HPDE6-E6E7 (cell line): ENCODE measurements around the gene ADI1.
"Not testable (repeated sequence)": the region's sequence is repeated elsewhere in the genome, so short reads cannot be mapped to it uniquely, and the experiment has no call there.

ENCODE experiments used
- DNase-seq: peaks from one replicate; pipeline ENCODE4 v3.0.0; 2011; ENCODE audit warnings: missing footprints; ENCODE audit errors: extremely low spot score

ADI1 gene

DNA sequence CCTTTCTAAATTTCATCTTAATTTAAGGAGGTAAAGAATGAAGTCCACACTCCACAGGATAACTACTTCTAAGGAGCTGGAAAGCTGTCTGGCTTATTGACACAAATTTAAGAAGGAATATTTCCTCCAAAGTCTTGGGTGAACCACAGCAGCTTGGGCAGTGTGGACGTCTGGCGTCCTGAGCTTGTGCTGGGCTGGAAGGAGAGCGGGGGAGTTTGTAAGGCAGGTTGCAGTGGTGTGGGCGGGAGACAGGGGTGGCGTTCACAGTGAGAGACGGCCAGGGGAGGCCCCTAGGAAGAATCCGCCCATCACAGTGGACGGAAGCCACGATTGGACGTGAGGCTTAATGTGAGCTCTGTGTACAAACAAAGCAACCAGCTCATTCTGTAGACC, 25.7 kb downstream of the ADI1 start:
- peak; percentile 68 for DNase-seq

DNA sequence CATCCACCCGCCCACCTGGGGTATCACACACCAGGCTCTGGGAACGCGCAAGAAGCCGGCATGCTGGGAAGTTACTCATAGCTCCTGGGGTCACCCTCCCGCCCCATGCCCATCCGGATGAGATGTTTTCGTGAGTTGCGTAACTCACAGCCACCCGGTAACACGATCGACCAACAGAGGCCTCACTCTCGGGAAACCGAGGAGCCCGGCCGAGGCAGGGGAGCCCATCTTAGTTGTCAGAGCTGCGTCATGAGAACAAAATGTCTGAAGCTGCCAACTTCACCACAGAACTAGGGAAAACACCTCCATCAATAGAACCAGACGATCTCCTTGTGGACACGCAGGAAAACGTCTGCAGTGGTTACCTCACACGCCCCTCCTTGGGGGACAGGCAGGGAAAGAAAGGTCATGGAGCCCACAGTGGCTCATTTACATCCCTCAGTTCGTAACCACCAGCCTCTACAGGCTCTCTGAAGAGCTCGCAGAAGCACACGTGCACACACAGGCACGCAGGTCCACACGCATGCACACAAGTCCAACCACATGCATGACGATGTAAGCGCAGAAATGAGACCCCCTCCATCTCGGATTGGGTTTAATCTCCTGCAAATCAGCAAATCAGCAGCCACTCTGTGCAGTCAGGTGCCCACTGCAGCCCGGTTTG, 26.2 kb downstream of the ADI1 start:
- DNase-seq, result peak; percentile 25

DNA sequence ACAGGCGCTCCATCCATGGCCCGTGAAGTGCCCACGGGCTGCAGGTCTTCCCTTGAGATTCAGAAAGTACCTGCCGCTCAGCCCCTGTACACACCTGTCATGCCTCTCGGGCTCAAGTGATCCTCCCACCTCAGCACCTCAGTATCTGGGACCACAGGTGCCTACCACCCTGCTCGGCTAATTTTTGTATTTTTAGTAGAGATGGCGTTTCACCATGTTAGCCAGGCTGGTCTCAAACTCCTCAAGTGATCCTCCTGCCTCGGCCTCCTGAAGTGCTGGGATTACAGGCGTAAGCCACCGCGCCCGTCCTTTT, 26.9 kb downstream of the ADI1 start:
- not testable (repeated sequence) for DNase-seq

DNA sequence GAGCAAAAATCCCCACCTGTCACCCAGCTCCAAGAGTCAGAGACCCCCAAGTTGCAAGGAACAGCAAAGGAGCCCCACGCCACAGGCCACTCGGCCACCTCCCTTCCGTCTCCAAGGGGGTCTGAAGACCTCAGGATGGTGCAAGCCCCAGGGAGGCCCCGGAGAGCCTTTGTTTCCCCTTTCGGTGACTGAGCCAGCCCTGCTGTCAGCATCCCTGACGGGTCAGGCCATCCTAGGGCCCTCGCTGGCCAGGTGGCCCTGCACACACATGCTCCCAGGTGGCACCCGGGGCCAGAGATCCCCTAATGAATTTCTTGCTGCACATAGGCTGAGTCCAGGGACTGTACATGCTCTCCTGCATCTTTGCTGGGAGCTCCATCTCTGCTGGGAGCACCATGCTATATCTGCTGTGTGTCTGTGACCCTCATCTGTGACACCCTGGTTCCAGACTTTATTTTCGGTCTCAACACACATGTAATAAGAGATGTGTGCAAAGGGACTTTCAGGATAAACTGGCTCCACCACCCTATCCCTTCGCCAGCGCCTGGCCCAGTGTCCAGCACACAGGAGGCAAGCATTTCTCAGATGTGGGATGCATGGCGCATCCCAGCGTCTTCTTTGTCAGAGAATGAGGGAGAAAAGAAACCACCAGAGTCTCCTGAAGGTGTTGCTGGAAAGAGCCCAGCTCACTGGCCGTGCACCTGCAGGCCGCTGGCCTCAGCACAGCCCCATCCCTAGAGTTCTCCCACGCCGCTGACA, 27.4 kb downstream of the ADI1 start:
- DNase-seq, result no peak

DNA sequence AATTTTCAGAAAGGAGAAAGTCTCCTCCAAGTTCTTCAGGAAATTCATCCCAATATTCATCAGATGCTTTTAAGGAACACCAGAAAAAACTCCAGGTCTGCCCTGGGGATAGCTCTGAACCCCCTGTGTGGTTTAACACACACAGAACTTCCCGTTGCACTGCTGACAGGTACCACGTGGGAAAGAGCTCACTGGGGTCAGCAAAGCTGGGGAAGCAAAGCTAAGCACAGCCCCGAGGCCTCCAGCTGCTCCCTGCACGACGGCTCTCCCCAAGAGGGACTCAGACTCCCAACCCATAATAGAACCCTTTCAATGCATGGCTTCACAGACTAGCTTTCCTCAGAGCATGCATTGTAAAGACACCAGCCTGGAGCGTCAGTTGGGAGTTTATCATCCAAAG, 28.0 kb downstream of the ADI1 start:
- DNase-seq, result no peak

DNA sequence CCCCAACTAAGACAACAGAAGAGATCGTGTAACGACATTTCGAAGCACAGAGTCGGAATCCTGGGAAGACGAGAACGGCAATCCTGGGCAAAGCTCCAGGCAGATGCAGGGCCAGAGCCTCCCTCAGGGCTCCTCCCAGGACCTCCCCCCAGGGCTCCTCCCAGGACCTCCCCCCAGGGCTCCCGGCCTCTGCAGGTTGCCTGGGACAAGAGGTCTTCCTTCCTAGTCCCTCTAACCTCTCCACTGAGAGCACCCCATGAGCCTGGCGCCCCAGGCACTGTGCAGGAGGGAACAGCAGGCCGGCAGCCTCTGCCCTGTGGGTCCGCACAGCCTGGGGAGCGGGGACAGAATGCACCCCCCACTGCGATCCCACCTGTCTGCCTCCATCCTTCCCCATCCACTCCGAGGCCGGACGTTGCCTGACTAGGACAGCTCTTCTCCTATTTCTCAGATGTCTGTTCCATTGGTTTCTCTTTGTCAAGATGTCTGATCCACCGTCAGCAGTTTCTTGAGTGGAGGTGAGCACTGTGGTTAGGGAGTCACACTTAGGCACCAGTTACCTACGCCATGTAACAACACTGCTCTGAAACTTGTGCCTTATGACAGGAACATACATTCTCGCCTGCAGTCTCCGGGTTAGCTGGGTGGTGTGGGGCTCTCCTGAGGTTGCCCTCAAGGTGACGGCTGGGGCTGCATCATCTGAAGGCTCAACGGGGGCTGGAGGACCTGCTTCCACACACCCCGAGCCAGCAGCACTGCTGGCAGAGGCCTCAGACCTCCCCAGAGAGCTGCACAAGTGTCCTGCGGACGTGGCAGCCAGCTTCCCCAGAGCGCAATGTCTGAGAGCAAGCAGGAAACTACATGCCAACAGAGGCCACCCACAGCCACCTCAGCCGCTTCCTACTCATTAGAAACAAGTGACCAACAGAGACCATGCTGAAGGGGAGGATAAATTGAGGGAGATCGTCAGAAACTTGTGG, 28.9 kb downstream of the ADI1 start:
- no peak for DNase-seq

DNA sequence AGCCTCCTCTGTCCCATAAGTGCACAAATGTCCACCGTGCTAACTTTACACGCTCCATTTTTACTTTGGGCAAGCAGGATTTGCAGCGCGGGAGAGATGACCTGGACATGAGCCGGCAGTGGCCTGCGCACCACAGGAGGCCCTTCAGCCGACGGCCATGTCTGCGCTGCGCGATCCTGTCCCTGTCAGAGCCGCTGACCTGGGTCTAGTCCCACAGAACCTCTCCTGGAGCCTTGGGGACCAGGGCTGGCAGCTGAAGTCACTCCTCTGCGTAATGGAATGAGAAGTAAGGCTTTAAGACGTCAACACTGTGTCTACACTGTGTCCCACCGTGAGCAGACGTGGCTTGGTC, 29.6 kb downstream of the ADI1 start:
- DNase-seq, result no peak

DNA sequence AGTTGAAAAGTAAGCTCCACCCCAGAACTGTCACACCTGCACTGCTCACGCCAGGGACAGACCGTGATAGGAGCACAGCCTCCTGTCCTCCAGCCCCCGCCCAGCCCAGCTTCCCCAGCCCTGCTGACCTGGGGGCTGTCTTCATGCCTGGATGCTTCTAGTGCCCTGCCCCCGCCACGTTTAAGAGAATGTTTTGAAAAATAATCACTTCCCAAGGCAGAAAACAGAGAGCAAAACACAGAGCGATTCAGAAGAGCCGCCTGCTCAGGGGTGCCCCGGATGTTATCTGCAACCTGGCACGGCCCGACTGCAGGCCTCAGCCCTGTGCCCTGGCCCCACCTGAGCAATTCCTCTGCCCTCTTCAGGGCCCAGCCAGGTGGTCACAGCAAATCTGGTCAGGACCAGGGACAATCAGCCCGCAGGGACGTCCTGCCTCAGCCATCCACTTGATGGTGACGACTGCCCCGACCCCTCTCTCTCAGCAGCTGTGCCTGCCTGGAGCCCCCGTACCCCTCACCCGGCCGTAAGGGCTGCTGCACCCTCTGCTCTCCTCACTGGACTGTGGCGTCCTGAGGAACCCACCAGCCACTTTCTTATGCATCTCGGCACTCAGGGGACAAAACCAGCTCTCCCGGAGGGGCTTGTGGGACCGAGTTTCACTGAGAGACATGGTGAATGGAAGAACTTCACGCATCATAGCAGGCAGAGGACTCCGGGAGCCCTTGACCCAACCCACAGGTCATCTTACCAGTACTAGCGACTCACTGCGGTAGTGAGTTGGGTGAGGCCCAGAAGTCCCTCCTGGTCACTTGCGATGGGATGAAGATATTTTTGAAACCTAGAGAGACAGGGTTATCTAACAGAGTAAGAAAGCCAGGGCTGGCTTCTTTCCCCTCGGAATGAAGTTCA, 30.2 kb downstream of the ADI1 start:
- no peak for DNase-seq

DNA sequence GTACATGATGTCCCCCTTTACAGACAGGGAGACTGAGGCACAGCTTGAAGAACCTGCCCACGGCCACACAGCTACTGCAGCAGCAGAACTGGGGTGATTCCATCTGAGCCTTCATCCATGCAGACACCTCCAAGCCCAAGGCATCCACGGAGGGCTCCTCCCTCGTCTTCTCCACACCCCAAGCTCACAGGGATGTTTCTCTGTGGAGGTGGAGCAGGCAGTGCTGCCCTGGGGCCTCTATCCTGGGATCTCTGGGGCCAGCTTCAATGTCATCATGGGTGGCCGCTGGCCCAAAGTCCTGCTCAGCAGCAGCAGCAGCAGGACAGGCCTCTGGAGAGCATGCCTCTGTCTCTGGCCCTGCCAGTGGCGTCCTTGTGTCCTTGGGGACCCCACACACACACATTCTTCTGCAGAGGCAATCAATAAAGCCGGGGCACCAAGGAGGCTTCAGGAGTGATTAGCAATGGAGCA, 31.2 kb downstream of the ADI1 start:
- DNase-seq, result no peak

DNA sequence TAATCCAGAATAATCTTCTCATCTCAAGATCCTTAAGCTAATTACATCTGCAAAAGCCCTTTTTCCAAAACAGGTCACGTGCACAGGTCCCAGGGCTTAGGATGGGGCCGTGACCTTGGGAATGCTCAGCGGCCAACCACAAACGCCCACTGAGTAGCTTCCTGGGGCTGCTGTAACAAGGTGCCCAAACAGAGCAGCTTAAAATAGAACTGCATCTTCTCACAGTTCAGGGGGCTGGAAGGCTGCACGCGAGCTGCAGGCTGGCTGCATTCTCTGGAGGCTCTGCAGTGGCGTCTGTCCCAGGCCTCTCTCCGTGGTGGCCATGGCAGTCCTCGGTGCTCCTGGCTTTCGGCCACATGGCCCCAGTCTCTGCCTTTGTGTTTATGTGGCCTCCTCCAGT, 31.9 kb downstream of the ADI1 start:
- DNase-seq, result no peak

DNA sequence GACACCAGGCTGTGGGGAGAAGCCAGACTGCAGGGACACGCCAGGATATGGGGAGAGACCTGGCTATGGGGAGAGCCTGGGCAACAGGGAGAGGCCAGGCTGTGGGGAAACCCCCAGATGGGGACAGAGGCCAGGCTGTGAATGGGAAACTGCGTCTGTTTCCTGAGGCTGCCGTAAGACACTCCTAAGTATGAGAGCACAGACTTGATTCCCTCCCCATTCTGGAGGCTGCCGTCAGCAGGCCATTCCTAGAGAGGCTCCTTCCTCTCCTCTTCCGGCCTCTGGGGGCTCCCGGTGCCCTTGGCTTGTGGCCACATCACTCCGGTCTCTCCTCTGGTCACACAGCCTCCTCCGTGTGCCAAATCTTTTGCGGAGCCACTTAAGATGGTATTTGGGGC, 32.3 kb downstream of the ADI1 start:
- no peak for DNase-seq

DNA sequence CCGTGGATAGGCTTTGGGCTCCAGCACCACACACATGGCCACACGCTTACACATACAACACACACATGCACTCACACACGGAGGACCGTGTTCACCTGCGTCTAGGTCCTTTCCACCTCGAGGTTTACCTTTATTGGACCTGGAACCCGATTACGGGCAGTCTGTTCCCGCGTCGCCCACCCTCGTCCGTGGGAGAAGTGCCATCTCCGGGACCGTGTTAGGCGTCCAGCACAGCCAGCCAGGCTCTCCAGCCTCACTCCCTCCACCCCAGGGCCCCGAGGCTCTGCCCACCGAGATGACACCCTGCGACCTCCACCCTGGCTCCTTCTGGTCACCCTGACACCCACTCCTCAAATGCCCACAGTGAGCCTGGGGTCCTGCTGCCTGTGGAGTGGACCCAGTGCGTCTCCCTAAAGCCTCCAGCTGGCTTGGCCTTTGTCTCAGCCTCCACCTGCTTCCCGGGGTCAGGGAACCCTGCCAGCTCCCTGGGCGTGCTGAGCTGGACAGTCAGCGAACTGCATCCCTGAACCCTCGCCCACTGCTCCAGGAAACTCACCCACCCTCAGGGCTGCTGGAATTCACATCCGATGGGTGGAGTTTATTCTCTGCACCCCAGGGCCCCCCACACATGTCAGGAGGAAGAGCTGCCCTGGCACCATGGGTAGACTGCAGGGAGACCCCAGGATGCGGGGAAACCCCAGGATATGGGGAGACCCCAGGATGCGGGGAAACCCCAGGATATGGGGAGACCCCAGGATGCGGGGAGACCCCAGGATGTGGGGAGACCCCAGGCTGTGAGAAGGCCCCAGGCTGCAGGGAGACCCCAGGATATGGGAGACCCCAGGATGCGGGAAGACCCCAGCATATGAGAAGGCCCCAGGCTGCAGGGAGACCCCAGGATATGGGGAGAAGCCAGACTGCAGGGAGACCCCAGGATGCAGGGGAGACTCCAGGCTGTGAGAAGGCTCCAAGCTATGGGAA, 33.0 kb downstream of the ADI1 start:
- DNase-seq, result no peak

DNA sequence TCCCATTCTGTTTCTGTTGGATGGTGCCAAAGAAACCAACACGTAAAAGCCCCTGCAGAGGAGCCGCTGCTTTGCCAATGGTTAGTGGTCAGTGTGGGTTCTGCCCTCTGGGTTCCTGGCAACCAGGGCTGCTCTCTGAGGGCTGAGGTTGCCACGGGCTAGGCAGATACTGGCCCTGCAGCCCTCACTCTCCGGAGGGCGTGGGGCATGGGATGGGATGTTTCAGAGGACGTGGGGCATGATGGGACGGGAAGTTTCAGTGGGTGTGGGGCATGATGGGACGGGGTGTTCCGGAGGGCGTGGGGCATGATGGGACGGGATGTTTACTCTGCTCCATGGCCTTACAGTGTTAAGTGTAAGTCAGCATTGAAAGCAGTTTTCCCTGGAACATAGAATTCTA, 34.2 kb downstream of the ADI1 start:
- no peak for DNase-seq

DNA sequence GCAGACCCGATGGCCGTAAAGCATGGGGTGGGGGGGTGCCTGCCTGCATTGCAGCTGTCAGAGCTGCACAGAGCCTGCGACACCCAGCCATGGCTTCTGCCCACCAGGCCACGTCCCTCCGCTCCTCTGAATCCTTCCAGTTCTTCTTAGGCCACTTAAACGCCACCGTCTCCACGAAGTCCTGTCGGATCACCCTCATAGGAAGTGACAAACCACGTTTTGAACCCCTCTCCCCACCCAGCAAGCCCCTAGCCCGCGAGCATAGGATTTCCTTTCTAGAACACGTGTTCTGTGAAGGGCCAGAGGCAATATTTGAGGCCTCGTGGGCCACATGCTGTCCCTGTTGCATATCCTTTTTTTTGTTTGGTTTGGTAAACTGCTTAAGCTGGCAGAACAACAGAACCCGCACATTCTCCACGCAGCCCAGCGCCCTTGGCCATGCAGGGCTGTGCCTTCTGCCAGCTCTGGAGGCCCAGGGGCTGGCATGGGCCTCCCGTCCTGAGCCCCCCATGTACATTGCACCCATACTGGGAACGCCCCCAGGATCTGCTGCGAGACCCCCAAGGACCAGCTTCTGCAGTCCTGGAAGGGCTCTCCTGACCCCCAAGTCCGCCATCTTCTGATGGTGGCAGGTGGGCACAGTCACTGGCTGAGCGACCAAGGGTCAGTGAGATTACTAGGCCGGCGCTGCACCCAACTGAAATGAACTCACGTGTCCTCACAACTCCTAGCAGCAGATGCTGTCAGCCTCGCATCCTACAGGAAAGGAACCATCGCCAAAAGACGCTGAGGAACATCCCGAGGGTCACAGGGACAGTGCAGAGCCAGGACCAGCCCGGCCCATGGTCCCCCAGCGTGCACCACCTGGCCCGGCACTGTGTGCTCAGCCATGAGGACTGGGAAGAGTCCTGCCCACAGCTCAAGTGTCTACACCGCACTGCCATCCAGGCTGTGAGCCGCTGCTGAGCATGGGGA, 35.1 kb downstream of the ADI1 start:
- DNase-seq, result no peak

DNA sequence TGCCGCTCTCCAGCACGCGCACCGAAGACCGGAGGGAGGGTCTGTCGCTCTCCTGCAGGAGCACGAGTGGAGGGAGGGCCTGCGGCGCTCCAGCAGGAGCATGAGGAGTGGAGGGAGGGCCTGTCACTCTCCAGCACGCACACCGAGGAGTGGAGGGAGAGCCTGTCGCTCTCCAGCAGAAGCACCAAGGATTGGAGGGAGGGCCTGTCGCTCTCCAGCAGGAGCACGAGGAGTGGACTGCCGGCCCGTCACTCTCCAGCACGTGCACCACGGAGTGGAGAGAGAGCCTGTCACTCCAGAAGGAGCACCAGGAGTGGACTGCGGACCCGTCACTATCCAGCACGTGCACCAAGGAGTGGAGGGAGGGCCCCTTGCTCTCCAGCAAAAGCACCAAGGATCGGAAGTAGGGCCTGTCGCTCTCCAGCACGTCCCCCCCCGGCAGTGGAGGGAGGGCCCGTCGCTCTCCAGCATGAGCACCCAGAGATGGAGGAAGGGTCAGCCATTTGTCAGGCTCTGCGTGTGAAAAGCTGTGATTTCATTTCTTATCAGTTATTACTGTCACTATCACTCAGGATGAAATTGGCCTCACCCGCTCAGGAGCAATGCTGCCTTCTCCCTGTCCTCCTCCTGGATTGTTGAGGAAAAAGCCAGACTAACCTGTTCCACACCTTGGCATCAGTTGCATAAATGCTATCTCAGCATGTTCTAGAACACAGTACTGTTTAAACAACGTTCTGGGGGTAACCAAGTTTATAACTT, 35.9 kb downstream of the ADI1 start:
- DNase-seq, result peak; percentile 81

DNA sequence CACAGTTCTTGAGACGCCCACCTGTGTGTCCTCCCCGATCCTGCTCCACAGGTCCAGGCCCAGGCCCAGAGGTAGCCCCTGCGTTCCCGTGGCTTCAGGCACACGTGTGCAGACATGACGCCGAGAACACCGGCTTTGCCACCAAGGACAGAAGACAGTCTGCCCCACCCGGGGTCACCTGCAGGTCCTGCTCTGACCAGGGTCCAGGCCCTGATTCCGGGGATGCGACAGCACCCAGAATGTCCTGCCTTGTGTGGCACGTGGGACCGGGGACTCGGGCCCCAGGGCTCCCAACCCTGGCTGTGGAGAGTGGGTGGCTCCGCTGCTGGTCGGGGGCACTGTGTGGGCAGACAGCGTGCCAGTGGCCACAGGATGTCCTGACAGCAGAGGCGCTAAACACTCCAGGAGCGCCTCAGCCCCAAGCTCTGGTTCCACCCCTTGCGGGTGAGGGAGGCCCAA, 36.9 kb downstream of the ADI1 start:
- no peak for DNase-seq

DNA sequence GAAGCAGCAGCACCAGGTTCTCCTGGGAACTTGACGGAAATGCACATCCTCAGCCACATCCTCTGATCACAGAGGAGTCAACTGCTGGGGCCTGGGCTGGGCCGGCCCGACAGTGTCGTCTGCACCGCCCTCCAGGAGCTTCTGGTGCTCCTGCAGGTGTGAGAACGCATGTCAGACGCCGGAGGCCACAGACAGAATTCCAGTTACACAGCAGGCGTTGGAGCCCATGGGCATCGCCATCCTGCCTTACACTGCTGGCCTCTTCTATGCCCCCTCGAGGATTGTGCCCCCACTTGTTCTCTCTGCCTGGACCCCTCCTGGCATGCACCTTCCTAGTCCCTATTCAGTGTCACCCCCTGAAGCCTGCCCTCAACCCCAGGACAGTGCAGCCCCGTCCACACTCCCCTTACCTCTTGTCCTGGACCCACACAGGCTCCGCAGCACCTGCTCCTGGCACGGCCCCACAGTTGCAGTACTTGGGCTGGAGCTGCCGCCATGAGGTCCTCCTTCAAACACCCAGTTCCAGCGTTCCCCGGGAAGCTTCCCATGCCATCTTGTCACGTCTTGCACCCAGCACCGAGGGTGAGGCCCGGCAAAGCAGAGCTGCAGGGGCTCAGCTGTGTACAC, 37.5 kb downstream of the ADI1 start:
- DNase-seq, result no peak

DNA sequence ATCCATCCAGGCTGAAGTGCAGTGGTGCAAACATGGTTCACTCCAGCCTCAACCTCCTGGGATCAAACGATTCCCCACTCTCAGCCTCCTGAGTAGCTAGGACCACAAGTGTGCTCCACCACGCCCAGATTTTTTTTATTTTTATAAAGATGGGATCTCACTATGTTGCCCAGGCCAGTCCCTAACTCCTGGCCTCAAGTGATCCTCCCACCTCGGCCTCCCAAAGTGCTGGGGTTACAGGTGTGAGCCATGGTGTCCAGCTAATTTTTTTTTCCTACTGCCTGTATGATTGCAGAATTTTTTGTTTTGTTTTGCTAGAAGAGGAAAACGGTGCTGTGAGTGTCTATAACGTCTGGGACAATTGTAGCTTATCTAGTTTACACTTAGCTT, 38.3 kb downstream of the ADI1 start:
- DNase-seq, result no peak
